ENCODE data around the gene SMAD9.

GRCh38 chr13:36814465-36814864 is 105.6 kb downstream of the SMAD9 start:
- TF ChIP-seq ELF4 (IDR thresholded peaks at IDR 0.05), result no peak
- TF ChIP-seq SUZ12 (IDR thresholded peaks at IDR 0.05), result no peak
- no peak for TF ChIP-seq SP1 (IDR thresholded peaks at IDR 0.05)

Measured in HEK293T (cell line).